Measurements from ENCODE around the gene TMEM52. TPM values are rescaled to one million over a fixed set of nuclear protein-coding genes. Genes with fewer than 3 reads are reported as not detected.
"Not testable (repeated sequence)": the region's sequence is repeated elsewhere in the genome, so short reads cannot be mapped to it uniquely, and the experiment has no call there.

TMEM52 gene
- polyA plus RNA-seq, 12 donors = 28.5 to 139 (median 76.2) TPM; not detected in 1

GRCh38 chr1:1899266-1899966 lies 19.7 kb downstream of the TMEM52 start:
- DNase-seq = no peak

GRCh38 chr1:1898246-1898933 lies 20.7 kb downstream of the TMEM52 start:
- no peak for DNase-seq

GRCh38 chr1:1895456-1896336 lies 23.4 kb downstream of the TMEM52 start:
- DNase-seq = no peak

- no peak for DNase-seq
Observed at GRCh38 chr1:1895060-1895418, 24.0 kb downstream of the TMEM52 start.

- DNase-seq = no peak
Observed at GRCh38 chr1:1894354-1895059, 24.6 kb downstream of the TMEM52 start.

- DNase-seq = no peak
Observed at GRCh38 chr1:1893997-1894353, 25.1 kb downstream of the TMEM52 start.

- no peak for DNase-seq
Observed at GRCh38 chr1:1893291-1893985, 25.6 kb downstream of the TMEM52 start.

GRCh38 chr1:1892763-1893120 lies 26.3 kb downstream of the TMEM52 start:
- no peak for DNase-seq

- no peak for DNase-seq
Observed at GRCh38 chr1:1892079-1892762, 26.9 kb downstream of the TMEM52 start.

- DNase-seq = peak; percentile 49
Observed at GRCh38 chr1:1891349-1892078, 27.6 kb downstream of the TMEM52 start.

- peak; percentile 89 for DNase-seq
Observed at GRCh38 chr1:1890506-1891348, 28.4 kb downstream of the TMEM52 start, which contains the start of gene GNB1. GNB1 (minus strand) TSS chr1:1891087; CDS start chr1:1825453, 65,634 bp downstream.

GRCh38 chr1:1889847-1890505 lies 29.1 kb downstream of the TMEM52 start:
- DNase-seq = no peak

GRCh38 chr1:1889090-1889750 lies 29.9 kb downstream of the TMEM52 start:
- DNase-seq = no peak

- not testable (repeated sequence) for DNase-seq
Observed at GRCh38 chr1:1883890-1884289, 35.2 kb downstream of the TMEM52 start.

GRCh38 chr1:1883092-1883873 lies 35.8 kb downstream of the TMEM52 start:
- DNase-seq = no peak

- DNase-seq = no peak
Observed at GRCh38 chr1:1881727-1882126, 37.4 kb downstream of the TMEM52 start.

All from muscle of arm (tissue), 12 donors.